Nephron progenitor cell (in vitro differentiated cells): ENCODE data around the gene C16orf90.

Experiments
- DNase-seq: peaks from one replicate; pipeline ENCODE4 v3.0.0; 2021
- H3K27ac Mint-ChIP-seq: 2 replicates; pipeline ENCODE4 v1.8.0; 2021; ENCODE audit warnings: mild to moderate bottlenecking, moderate library complexity, mixed read lengths
- H3K27me3 Mint-ChIP-seq: 2 replicates; pipeline ENCODE4 v1.8.0; 2021; ENCODE audit warnings: mild to moderate bottlenecking, low read depth, mixed read lengths; ENCODE audit not compliant: poor library complexity
- H3K36me3 Mint-ChIP-seq: 2 replicates; pipeline ENCODE4 v1.8.0; 2021; ENCODE audit warnings: low read depth, mixed read lengths
- H3K4me1 Mint-ChIP-seq: 2 replicates; pipeline ENCODE4 v1.8.0; 2021; ENCODE audit warnings: mixed read lengths
- H3K4me3 Mint-ChIP-seq: 2 replicates; pipeline ENCODE4 v1.8.0; 2021; ENCODE audit warnings: mild to moderate bottlenecking, moderate library complexity, mixed read lengths
- H3K9me3 Mint-ChIP-seq: 2 replicates; pipeline ENCODE4 v1.8.0; 2021; ENCODE audit warnings: mild to moderate bottlenecking, moderate library complexity, mixed read lengths
- TF ChIP-seq, protein P1 (sequence below): fragments of 200-600 bp; sonication (generic); IDR thresholded peaks from 2 replicates; pipeline ENCODE4 v1.5.0; 2021; ENCODE audit warnings: antibody characterized with exemption

C16orf90 gene

DNA sequence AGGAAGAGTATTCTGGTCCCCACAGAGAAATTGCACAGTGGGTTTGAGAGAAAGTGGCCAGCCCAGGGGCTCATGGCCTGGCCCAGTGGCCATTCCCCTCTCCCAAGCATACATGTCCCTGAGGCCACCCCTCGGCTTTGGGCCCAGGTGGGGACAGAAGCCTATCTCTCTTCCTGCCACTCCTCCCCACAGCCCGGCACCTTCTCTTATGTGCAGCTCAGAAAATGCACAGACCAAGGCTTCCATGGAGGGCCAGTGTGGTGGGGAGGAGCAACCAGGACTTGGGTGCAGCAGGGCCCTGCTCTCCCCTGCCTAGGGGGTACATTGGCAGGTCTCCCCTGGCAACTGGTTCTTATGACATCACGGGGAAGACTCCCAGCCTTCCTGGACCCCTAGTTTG, at the start of gene C16orf90:
C16orf90 (minus strand) TSS at position 314 of the 400 bp plus-strand sequence; CDS start at position 246, 68 bp downstream.
- DNase-seq = no peak
- H3K4me3 Mint-ChIP-seq = no peak within 1 kb of the TSS
- H3K36me3 Mint-ChIP-seq = no peaks in the 10 kb centered on the region
- peaks cover 6% of the 10 kb centered on the region for H3K27me3 Mint-ChIP-seq
- H3K4me1 Mint-ChIP-seq = peaks cover 14% of the 10 kb centered on the region
- no peak within 1 kb of the TSS for H3K27ac Mint-ChIP-seq
- TF ChIP-seq, protein P1, sequence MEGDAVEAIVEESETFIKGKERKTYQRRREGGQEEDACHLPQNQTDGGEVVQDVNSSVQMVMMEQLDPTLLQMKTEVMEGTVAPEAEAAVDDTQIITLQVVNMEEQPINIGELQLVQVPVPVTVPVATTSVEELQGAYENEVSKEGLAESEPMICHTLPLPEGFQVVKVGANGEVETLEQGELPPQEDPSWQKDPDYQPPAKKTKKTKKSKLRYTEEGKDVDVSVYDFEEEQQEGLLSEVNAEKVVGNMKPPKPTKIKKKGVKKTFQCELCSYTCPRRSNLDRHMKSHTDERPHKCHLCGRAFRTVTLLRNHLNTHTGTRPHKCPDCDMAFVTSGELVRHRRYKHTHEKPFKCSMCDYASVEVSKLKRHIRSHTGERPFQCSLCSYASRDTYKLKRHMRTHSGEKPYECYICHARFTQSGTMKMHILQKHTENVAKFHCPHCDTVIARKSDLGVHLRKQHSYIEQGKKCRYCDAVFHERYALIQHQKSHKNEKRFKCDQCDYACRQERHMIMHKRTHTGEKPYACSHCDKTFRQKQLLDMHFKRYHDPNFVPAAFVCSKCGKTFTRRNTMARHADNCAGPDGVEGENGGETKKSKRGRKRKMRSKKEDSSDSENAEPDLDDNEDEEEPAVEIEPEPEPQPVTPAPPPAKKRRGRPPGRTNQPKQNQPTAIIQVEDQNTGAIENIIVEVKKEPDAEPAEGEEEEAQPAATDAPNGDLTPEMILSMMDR = no peak
- peaks cover 4% of the 10 kb centered on the region for H3K9me3 Mint-ChIP-seq

DNA sequence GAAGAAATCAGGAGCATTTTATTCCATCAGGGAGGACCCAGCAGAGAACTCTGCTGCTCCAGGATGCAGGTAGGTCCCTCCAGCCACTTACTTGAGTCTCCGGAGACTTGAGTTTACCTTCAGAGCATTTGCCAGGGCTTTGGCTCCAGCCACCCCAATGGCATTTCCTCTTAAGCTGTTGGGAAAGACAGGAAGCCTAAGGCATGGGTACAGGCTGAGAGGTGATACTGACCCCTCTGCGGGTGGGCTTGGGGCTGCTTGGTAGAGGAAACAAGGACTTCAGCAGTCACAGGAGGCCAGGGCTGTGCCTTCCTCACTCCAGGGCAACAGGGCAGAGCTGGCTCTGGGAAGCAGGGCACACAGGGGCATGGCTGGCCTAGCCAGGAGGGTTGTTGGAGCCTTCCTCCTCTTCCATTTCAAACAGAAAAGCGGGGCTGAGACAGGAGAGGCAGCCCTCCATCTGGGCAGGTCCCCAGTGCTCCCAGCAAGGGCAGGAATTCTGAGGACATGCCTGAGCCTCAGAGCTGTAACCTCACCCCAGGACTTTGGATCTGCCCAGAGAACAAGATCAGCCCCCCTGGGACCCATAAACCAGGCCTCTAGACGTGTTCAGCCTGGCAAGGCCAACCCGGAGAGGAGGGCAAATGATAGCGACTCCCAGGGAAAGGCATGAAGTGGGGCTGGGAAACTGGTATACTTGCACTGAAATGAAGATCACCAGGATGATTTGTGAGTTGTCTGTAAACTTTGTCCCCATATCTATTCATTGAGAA, 47.5 kb upstream of the C16orf90 start:
- Mint-ChIP-seq H3K27ac (peak overlapping the region; percentile 68), H3K36me3 (peaks cover 20% of the 10 kb centered on the region), H3K4me3 (no peak overlapping the region), H3K4me1 (peaks cover 35% of the 10 kb centered on the region), H3K27me3 (no peaks in the 10 kb centered on the region), H3K9me3 (no peaks in the 10 kb centered on the region)
- peak; percentile 45 for DNase-seq
- TF ChIP-seq, protein P1 = no peak

DNA sequence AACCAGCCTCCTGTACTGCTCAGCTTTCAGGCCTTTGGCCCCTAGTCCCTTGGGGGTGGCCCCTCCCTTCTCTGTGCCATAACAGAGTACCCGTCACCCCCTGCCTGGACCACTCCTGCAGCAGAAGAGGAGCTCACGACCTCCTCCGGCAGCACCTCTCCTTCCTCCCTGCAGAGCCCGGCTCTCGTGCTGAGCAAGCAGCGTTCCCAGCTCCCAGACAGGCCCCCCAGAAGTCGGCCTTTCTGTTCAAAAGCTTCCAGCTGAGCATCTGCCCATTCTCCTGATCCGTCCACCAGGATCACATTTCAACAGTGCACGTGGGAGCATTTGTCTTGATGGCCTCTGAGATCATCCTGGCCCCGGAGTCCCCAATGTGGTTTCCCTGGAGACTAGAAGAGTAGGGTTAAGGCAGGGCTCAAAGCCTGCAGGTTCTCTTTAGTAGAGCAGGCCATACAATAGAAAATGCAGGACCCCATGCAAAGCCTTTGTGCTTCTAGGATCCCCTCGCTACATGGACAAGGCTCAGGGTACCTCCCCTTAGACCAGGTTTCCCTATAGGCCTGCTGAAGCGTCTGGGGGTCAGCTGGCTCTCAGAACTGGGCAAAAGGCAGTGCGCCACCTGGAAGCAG, 46.4 kb upstream of the C16orf90 start:
- H3K36me3 Mint-ChIP-seq = peaks cover 26% of the 10 kb centered on the region
- H3K4me3 Mint-ChIP-seq = no peak overlapping the region
- no peaks in the 10 kb centered on the region for H3K9me3 Mint-ChIP-seq
- TF ChIP-seq, protein P1 = no peak
- H3K4me1 Mint-ChIP-seq = peaks cover 35% of the 10 kb centered on the region
- DNase-seq = no peak
- H3K27ac Mint-ChIP-seq = no peak overlapping the region
- no peaks in the 10 kb centered on the region for H3K27me3 Mint-ChIP-seq

DNA sequence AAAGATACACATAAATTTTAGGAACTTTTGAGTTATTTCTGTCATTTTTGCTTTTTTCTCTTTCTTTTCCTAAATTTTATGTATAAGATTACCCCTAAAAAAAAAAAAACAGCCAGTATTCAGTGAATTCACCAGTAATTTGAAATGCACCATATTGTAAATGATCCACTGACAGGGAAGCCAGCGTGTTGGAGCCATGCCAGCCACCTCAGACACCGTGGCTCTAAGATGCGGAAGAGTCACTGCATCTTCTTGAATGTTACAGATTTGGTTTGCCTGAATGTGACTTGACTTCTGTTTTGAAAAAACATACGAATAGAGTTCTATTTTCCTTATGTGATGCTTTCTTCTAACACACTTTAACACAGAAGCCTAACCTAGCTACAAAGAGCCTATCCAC, 42.9 kb upstream of the C16orf90 start:
- Mint-ChIP-seq H3K27ac (no peak overlapping the region), H3K4me1 (peaks cover 24% of the 10 kb centered on the region), H3K4me3 (no peak overlapping the region), H3K9me3 (no peaks in the 10 kb centered on the region), H3K27me3 (no peaks in the 10 kb centered on the region), H3K36me3 (peaks cover 57% of the 10 kb centered on the region)
- no peak for DNase-seq
- TF ChIP-seq, protein P1 = no peak

DNA sequence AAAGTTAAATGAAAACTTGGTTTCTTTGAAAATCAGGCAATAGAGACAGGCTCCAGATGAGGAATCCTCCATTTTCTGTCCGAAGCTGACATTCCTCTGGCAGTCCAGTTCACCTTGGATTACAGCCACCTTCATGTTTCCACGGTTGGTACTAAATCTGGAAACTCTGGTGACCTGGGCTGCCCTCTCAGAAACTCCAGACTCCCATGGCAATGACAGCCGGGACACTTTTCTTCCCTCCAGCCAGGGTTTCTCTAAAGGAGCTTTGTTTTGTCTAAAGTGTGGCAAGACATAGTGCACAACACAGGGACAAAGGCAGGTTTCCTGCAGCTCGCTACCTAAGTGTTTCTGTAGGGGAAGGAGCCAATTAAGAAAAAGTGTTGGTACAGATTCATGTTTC, 41.6 kb upstream of the C16orf90 start:
- H3K27ac Mint-ChIP-seq = no peak overlapping the region
- peaks cover 10% of the 10 kb centered on the region for H3K4me1 Mint-ChIP-seq
- peaks cover 70% of the 10 kb centered on the region for H3K36me3 Mint-ChIP-seq
- TF ChIP-seq, protein P1 = no peak
- H3K4me3 Mint-ChIP-seq = no peak overlapping the region
- H3K9me3 Mint-ChIP-seq = no peaks in the 10 kb centered on the region
- DNase-seq = no peak
- H3K27me3 Mint-ChIP-seq = no peaks in the 10 kb centered on the region
